Activated T-cell treated with anti-CD3 and anti-CD28 coated beads, Interleukin-2, amount 50 U/mL, for 4 hours (primary cell): ENCODE measurements around the gene DCAF6. TPM values are rescaled to one million over a fixed set of nuclear protein-coding genes. Genes with fewer than 3 reads are reported as not detected.

Experiments used
- ATAC-seq, 2 donors: fragments of 200-7000 bp; cut with Tn5 transposase; one replicate each; pipeline ENCODE4 v1.10.0; 2021
- DNase-seq: peaks from one replicate; pipeline ENCODE4 v3.0.0-alpha.2; 2020
- H3K27me3 Mint-ChIP-seq: one replicate; pipeline ENCODE4 v1.8.0; 2021; ENCODE audit warnings: low read depth, mixed read lengths
- H3K36me3 Mint-ChIP-seq: one replicate; pipeline ENCODE4 v1.8.0; 2022; ENCODE audit warnings: mixed read lengths; ENCODE audit not compliant: insufficient read depth
- H3K4me1 Mint-ChIP-seq: one replicate; pipeline ENCODE4 v1.8.0; 2021; ENCODE audit warnings: low read depth, mixed read lengths
- H3K4me3 Mint-ChIP-seq: one replicate; pipeline ENCODE4 v1.8.0; 2021; ENCODE audit warnings: mild to moderate bottlenecking, moderate library complexity, mixed read lengths
- H3K9me3 Mint-ChIP-seq: one replicate; pipeline ENCODE4 v1.8.0; 2021; ENCODE audit warnings: mixed read lengths
- total RNA-seq, 3 donors: library from RNA; stranded (reverse); gene quantifications; one replicate each; pipeline ENCODE4 v1.2.1, GENCODE V29; 2021

Gene DCAF6
- total RNA-seq, 3 donors from 2014 or later: 10.7 to 12.5 (median 11.3) TPM

DNA sequence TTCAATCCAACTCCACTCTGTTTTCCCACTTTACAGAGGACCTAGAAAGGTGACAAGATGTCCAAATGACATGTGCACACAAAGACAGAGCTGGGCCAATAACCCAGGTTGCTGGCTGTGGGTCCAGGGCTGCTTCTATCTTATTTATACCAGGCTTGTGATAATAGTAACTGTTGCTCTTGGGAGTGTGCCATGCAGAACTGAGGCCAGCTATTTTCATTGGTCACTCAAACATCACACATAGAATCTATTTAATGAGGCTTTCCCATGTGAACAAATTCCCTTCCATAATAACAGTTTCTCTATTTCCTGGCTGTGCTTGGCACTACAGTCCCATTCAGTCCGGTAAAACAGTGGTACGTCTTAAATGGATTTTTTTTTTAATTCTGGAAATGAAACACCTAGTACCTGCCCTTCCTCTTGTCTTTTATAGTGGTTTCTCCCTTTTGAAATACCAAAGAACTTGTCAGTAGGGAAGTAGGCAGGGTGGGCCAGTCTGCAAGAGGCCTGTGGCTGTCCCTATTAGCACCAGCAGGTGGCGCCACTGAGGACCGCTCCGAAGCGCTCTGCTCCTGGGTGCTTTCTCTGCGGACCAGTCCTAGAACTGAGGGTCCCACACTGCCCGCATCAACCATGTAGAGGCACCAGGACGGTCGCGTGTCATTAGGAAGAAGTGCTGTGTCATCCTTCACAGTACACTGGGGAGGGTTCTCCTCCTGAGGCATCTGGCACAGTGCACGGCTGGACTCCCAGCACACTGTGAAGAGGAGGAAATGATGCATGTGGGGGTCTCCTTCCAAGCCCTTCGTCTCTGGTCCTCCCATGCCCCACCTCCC is 148.1 kb downstream of the DCAF6 start:
- no peaks in the 10 kb centered on the region for H3K4me1 Mint-ChIP-seq
- H3K4me3 Mint-ChIP-seq: no peak overlapping the region
- no peaks in the 10 kb centered on the region for H3K9me3 Mint-ChIP-seq
- ATAC-seq (peak; percentile 68 to 72), DNase-seq (peak; percentile 60)
- H3K27me3 Mint-ChIP-seq: no peaks in the 10 kb centered on the region
- H3K36me3 Mint-ChIP-seq: no peaks in the 10 kb centered on the region

- H3K27me3 Mint-ChIP-seq: no peaks in the 10 kb centered on the region
- no peaks in the 10 kb centered on the region for H3K9me3 Mint-ChIP-seq
- no peaks in the 10 kb centered on the region for H3K36me3 Mint-ChIP-seq
- DNase-seq: no peak
- no peak overlapping the region for H3K4me3 Mint-ChIP-seq
- no peak for ATAC-seq
- H3K4me1 Mint-ChIP-seq: no peaks in the 10 kb centered on the region
Measured at GRCh38 chr1:168085401-168085872, 149.0 kb downstream of the DCAF6 start.

DNA sequence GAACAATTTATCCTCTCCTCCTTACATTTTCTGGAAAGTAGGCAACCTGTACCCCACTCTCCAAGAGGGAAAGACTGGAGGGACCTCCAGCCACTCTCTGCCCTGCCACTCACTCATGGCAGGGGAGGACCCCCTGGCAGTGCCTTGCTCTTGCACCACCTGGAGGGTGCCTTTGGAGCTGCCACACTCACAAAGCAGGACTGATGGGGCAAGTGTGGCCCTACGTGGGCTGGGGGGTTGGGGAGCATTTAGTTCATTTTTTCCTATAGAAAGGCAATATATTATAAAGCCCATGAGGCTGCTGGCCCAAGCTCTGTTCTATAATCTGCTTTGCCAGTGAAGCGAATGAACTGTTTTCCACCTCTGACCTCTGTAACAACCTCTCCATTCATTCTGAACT is 150.0 kb downstream of the DCAF6 start:
- no peak for DNase-seq
- no peaks in the 10 kb centered on the region for H3K27me3 Mint-ChIP-seq
- H3K4me3 Mint-ChIP-seq: no peak overlapping the region
- no peaks in the 10 kb centered on the region for H3K36me3 Mint-ChIP-seq
- no peaks in the 10 kb centered on the region for H3K9me3 Mint-ChIP-seq
- no peaks in the 10 kb centered on the region for H3K4me1 Mint-ChIP-seq
- no peak for ATAC-seq

- ATAC-seq (no peak), DNase-seq (no peak)
- Mint-ChIP-seq H3K4me3 (no peak overlapping the region), H3K27me3 (no peaks in the 10 kb centered on the region), H3K4me1 (no peaks in the 10 kb centered on the region), H3K9me3 (no peaks in the 10 kb centered on the region), H3K36me3 (no peaks in the 10 kb centered on the region)
Measured at GRCh38 chr1:168087696-168088095, 151.2 kb downstream of the DCAF6 start.

- Mint-ChIP-seq H3K9me3 (no peaks in the 10 kb centered on the region), H3K27me3 (no peaks in the 10 kb centered on the region), H3K4me3 (no peak overlapping the region), H3K4me1 (no peaks in the 10 kb centered on the region), H3K36me3 (no peaks in the 10 kb centered on the region)
- no peak for ATAC-seq
- no peak for DNase-seq
Measured at GRCh38 chr1:168088511-168089325, 152.2 kb downstream of the DCAF6 start.

GRCh38 chr1:168089326-168089978 is 153.0 kb downstream of the DCAF6 start:
- no peaks in the 10 kb centered on the region for H3K27me3 Mint-ChIP-seq
- no peak overlapping the region for H3K4me3 Mint-ChIP-seq
- ATAC-seq (no peak), DNase-seq (no peak)
- H3K9me3 Mint-ChIP-seq: no peaks in the 10 kb centered on the region
- H3K36me3 Mint-ChIP-seq: no peaks in the 10 kb centered on the region
- H3K4me1 Mint-ChIP-seq: no peaks in the 10 kb centered on the region

- H3K4me3 Mint-ChIP-seq: no peak overlapping the region
- no peaks in the 10 kb centered on the region for H3K27me3 Mint-ChIP-seq
- H3K9me3 Mint-ChIP-seq: no peaks in the 10 kb centered on the region
- DNase-seq (no peak), ATAC-seq (no peak)
- no peaks in the 10 kb centered on the region for H3K36me3 Mint-ChIP-seq
- H3K4me1 Mint-ChIP-seq: no peaks in the 10 kb centered on the region
Measured at GRCh38 chr1:168089979-168090337, 153.5 kb downstream of the DCAF6 start.

DNA sequence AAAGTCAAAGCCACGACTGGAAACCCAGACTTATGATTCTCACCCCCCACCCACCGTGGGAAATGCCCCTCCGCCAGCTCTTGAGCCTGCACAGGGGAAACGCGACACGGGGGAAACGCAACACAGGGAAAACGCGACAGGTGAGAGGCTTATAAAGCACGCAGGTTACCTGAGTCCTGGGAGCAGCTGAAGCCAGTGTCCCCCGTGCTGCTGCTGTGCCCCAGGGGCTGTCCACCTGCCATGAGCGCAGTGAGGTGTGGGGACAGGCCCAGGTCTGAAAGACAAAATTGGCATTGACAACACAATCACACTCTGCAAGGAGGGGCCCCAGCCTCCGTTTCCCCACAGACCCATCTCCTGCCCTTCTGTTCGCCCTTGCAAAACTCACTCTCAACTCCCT is 153.9 kb downstream of the DCAF6 start:
- Mint-ChIP-seq H3K9me3 (no peaks in the 10 kb centered on the region), H3K4me3 (no peak overlapping the region), H3K27me3 (no peaks in the 10 kb centered on the region), H3K36me3 (no peaks in the 10 kb centered on the region), H3K4me1 (no peaks in the 10 kb centered on the region)
- DNase-seq: no peak
- ATAC-seq: no peak

- Mint-ChIP-seq H3K4me3 (no peak overlapping the region), H3K4me1 (no peaks in the 10 kb centered on the region), H3K36me3 (no peaks in the 10 kb centered on the region), H3K9me3 (no peaks in the 10 kb centered on the region), H3K27me3 (no peaks in the 10 kb centered on the region)
- ATAC-seq: no peak
- DNase-seq: no peak
Measured at GRCh38 chr1:168091063-168091462, 154.6 kb downstream of the DCAF6 start.

- Mint-ChIP-seq H3K4me1 (no peaks in the 10 kb centered on the region), H3K36me3 (no peaks in the 10 kb centered on the region), H3K9me3 (no peaks in the 10 kb centered on the region), H3K27me3 (no peaks in the 10 kb centered on the region), H3K4me3 (no peak overlapping the region)
- ATAC-seq: no peak
- DNase-seq: no peak
Measured at GRCh38 chr1:168091720-168092550, 155.5 kb downstream of the DCAF6 start.

DNA sequence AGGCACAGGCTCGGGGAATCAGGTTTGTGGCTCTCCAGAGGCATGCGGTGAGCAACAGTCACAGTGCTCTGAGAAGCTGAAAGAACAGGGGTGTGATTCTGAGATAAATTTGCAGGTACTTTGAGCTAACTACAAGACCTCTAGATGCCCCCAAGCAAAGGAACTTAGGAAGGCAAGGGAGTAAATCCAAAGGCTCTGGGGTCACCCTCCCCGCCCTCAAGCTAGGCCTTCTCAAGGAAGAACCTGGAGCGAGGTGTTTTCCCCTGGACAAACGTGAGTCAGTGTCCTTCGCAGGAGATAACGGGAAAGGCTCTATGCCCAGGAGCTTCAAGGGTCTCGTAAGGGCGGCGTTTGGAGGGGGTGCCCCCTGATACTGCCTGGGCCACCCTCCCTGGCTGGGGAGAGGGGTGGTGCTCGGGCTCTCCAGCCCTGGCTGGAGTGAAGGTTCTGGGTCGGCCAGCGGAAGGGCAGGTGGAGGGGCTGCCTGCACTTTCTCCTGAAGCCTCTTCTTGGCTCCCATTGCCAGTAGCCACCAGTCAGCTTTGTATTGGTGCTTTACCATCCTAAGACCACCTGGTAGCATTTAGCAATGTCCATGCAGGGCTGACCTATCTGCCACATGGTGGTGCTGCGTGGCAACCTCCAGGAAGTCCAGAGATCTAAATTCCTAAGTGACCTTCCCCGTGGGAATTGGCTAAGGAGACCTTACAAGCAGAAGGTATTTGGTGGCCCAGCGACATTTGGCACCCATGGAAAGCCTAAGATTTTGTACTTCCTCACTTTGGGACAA is 156.3 kb downstream of the DCAF6 start:
- Mint-ChIP-seq H3K4me3 (no peak overlapping the region), H3K4me1 (no peaks in the 10 kb centered on the region), H3K9me3 (no peaks in the 10 kb centered on the region), H3K27me3 (no peaks in the 10 kb centered on the region), H3K36me3 (no peaks in the 10 kb centered on the region)
- no peak for ATAC-seq
- no peak for DNase-seq

DNA sequence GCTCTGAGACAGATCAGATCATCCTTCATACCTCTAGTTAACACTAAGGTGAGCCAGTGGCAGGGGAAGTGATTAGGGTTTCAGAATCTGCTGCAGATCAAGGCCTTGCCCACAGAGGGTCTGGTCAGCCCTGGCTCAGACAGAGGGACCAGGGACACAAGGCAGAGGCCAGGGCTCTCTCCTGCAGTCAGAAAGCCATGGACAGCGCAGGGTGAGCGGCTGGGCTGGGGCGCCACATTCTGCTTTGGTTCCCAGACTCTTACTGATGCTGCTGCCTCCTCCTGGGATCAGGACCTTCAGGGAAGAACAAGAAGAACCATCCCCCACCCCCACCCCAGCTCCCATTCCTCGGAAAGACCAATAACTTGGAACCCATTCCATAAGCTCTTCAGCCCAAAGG is 157.1 kb downstream of the DCAF6 start:
- no peaks in the 10 kb centered on the region for H3K27me3 Mint-ChIP-seq
- ATAC-seq (no peak), DNase-seq (no peak)
- no peaks in the 10 kb centered on the region for H3K9me3 Mint-ChIP-seq
- no peaks in the 10 kb centered on the region for H3K36me3 Mint-ChIP-seq
- H3K4me3 Mint-ChIP-seq: no peak overlapping the region
- H3K4me1 Mint-ChIP-seq: no peaks in the 10 kb centered on the region

GRCh38 chr1:168095476-168095875 is 159.0 kb downstream of the DCAF6 start:
- no peaks in the 10 kb centered on the region for H3K4me1 Mint-ChIP-seq
- no peaks in the 10 kb centered on the region for H3K36me3 Mint-ChIP-seq
- ATAC-seq: no peak
- no peak overlapping the region for H3K4me3 Mint-ChIP-seq
- H3K9me3 Mint-ChIP-seq: no peaks in the 10 kb centered on the region
- DNase-seq: no peak
- no peaks in the 10 kb centered on the region for H3K27me3 Mint-ChIP-seq
